Measurements from ENCODE around the gene NRXN3.

Gene NRXN3

DNA sequence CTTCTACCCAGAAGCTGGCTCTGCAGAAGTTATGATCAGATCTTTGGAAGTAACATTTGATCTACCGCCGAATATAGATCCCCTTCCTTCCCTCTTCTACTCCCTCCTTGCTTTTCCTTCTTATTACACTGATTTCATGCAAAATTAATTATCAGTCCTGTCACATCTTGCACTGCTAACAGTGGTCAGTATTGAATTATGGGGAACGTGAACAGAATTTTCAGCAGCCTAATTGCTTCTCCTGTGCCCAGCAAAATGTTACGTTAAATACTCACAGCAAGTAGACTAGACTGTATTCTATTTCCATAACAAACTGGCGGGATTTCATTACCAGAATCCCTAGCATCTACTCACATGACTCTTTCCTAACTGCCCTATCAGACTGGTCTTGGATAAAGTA, 1444.3 kb downstream of the NRXN3 start:
- no peak for DNase-seq

DNA sequence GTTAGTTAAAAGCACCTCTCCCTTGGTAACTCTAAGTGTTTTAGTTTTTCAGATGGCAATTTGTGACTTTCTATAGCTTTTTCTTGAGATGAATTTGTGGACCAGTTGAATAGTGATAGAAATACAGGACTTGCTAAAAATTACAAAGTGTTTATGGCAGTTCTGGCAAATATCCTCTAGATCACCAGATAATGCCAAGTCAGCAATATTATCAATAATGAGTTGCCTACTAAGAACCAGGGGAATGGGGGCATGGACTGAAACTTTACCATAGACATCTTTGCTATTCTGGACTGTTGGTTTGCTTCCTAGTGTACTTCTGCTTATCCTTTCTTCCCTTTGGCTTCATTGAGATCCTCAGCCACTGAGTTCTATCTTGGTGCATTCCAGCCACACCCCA, 1456.9 kb downstream of the NRXN3 start:
- DNase-seq = no peak

DNA sequence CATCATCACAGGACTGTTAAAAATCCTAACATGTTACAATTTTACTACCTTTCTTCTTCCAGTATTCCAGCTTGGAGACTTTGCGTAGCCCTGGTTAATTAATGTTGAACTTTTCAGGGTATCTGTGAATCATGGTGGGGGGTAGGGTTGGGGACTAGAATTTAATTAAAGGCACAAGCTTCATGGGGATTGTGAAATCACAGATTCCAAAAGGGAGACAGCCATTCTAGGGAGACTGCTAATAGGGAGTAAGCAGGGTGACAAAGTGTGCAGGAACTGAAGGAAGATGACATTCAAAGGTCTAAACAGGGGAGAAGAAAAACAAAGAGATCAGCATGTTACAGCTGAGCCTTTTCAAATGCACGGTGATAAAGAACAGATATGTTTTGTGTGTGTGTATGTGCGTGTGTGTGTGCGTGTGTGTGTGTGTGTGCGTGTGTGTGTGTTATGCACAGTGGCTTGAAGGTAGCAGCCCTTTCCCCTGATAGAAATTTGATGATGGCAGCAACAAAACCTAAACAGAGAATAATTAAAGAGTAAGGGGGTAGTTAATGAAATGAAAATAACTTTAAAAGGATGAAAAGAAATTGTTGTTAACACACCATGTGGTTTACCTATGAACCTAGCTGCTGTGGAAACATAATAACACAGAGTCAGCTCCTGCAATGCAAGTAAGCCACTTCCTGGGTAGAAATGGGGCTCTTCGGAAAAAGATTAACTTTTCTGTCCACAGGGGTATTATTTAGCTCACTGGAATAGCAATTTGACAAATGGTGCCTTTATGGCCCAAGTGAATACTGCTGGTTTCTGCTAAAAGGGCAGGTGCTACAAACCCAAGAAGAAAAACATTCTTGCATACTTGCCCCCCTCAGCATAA, 1459.5 kb downstream of the NRXN3 start:
- no peak for DNase-seq

DNA sequence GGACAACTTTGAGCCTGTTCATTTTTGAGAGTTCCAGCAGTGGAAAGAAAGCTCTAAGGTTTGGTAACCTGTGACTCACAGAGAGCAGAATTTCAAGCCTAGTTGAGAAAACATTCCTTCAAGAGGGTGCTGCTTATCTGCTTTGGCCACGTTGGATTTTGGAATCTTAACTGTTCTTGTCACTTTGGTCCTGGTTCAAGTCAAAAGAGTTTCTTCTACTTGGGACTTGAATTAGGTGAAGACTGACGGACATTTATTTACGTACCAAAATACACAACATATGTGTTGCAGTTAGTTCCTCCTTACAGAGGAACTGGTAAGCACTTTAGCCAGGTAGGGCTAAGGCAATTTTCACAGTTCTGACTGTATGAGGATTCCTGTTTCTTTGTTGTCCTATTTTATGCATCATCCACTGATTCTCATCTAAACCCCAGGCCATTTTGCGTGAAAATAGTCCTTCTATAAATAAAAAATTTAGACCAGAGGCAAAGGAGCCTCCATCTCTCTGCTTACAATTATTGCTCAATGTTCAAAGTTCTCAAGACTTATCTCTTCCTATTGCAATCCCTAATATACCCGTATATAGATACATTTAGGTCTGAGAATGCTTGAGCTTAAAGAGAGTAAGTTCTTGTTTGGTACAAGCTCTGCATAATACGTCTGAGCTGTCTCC, 1460.3 kb downstream of the NRXN3 start:
- DNase-seq = no peak

DNA sequence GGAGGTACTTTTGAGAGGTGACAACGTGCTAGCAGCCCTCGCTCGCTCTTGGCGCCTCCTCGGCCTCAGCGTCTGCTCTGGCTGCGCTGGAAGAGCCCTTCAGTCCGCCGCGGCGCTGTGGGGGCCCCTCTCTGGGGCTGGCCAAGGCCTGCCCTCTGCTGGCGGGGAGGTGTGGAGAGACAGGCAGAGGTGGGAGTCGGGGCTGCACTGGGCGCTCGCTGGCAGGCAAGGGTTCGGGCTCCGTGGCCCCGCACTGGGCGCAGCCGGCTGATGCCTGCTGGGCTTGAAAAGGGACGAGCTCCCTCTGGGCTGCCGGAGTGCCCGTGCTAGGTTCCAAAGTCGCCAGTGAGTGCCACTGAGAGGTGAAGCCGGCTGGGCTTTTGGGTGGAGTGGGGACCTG, 1461.1 kb downstream of the NRXN3 start:
- no peak for DNase-seq

DNA sequence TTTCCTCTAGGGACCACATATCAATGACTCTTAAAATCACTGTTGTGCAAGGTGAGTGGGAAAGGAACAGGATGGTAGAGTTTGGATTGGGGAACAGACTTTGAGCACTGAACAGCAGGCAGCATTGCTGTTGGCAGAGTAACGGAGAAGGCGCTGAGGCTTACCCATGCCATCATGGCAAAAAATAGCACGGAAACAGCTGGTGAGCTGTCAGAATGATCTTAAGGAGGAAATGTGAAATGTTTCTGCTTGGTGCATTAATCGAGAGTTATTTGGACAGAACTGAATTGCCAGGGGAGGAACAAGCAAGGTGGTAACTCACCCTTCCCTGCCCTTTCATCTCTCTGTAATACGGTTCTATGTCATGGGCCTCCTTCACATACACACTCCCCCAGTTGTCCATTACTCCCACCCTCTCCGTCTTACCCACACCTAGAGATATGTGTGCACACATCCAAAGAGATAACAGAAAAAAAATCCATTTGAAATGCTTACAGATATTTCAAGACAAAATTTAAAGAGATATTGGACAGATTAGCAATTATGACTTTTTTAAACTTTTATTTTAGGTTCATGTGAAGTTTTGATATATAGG, 1468.6 kb downstream of the NRXN3 start:
- no peak for DNase-seq

DNA sequence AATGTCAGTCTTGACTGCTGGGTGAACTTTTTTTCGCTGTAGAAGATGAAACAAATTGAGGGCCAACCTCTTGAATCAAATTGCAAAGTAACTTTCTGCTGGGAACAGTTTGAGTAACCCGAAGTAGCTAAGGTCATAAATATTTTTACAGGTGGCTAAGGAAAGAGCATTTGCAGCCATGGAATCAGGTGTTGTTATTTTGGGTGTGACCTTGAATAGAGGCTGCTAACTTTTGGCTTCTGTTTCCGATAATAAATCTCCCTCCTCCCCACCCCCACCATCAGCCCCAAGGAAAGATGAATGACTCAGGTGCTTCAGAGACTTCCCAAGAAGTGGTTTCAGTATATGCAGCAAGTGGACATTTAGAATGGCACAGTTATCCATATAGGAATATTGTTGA, 1469.4 kb downstream of the NRXN3 start:
- no peak for DNase-seq

DNA sequence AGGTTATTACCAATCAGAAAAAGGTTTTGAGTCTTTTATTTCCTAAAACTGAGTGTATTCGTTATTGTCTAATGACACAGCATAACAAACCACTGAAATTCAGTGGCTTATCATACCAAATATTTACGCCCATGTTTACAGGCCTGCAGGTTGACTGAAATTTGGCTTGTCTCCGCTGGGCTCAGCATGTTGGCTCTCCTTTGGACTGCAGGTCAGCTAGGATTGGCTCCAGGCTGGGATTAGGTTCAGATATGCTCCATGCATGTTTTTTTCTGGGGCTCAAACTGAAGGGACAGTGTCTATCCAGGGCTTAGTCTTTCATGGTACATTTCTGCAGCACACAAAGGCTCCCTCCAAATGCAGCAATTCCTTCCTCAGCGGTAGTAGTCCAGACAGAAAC, 1471.2 kb downstream of the NRXN3 start:
- no peak for DNase-seq

DNA sequence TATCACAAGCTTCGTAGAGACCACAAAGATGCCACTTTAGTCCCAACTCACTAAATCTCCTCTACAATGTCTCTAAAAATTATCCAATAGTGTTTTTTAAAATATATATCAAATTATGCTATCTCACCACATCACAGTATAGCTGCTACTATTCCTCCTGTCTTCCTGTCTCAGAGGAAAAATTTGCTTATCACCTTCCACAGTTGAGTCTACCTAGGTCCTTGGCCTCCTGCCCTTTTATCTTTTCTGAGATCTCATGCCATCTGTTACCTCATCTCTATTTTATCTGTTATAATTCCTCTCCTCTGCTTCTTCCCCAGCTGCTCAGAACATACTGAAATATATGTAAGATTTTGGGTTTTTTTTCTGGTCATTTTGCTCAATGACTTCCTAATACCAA, 1473.0 kb downstream of the NRXN3 start:
- DNase-seq = no peak

DNA sequence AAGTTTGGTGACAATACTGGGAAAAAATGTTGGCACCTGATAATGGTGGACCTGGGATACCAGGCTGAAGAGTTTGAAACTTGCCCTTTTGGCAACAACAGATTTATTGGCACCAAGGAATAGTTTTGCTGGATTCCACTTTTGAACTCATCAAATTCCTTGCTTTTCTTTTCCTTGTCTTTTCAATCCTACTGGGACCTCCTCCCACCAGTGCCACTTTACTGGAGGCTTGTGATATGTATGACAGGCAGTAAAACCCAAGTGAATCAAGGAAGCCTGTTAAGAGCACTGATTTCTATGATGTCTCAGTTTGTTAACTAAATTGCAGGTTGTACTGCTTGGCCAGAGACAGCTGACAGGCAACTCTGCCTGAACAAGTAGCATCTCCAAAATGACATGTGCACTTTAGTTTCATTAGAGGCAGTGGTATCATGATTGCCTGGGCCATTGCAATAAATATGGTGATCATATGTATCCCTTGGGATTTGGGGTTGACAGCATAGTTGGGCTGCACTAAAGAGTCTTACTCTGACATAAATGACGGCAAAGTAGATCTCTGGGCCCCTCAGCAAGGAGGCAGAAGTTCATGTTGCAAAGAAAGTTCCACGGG, 1475.7 kb downstream of the NRXN3 start:
- no peak for DNase-seq

DNA sequence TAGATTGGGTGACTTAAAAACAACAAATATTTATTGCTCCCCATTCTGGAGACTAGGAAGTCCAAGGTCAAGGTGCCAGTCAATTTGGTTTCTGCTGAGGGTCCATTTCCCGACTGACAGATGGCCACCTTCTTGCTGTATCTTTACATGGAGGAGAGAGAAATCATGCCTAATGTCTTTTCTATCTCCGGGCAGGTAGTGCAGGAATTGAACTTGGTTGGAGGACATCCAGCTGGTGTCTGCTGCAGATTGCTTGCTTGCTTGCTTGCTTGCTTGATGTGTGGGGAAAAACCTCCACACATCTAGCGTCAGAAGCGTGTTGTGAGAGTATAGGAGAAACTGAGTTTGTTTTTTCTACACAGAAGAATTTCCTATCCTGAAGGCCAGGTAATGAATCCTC, 1479.7 kb downstream of the NRXN3 start:
- DNase-seq = no peak

DNA sequence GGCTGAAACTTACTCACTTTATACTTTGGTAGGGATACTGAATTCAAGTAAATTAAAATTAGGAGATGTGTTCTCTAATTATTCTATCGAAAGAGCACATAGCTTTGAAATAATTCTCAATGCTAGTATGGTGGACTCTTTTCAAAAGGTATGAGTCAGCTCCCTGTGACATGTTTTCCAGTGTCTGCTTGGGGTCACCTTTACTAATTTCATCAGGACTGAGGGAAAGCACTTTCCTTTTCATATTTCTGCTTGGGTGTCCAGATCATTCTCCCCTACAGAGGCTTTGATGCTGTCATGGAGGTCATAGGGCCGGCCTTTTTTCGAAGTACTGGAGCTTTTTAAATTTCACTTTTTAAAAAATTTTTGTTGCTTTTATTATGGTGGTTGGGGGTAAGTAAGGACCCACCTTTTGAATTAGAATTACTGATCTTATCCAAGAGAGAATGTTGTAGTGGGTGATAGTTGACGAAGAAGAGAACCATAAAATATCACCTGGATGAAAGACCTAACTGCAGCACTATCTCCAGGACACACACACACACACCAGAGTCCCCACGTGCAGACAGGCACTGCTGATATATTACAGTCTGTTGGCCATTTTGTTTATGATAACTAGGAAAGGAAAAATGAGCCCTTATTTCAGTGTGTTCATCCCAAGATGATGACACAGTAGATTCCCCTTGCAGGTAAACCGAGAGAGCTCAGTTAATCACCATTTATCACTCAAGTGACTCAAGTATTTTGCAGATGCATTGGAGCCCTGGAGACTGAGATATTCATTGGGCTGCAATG, 1482.5 kb downstream of the NRXN3 start:
- DNase-seq = no peak

DNA sequence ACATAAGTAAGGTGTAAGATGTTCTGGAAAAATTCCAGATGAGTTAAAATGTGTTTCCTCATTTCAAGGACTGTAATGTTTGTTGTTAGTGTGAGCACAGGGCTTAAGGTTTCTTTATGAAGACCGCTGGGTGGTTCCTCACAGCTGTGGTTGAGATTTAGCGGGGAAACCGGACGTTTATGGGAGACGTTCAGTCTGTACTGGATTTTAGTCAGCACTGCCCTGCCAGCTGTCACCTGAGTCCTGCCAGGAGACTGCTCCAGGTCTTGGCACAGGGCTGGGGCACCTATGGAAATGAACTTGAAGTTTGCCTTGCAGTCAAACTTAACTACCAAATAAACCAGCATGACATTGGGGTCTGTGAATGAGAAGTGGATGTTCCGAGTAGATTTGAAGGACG, 1485.9 kb downstream of the NRXN3 start:
- DNase-seq = no peak

DNA sequence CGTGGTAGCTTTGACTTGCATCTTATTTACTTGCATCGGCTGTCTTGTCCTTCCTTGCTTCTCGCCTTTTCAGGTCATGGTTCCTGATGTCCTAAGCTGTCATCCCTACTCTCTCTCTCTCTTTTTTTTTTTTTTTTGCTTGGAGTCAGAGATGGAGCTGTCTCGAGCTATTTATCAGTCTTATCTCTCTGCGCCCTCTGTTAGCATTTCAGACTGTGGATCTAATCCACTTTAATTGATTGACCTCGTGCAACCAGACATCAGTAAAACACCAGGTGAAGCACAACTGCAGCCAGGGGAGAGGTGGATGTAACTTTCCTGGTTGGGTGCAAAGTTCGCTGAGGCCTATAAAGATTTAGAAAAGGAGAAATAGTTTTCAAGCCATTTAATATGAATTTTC, 1486.3 kb downstream of the NRXN3 start:
- DNase-seq = no peak

DNA sequence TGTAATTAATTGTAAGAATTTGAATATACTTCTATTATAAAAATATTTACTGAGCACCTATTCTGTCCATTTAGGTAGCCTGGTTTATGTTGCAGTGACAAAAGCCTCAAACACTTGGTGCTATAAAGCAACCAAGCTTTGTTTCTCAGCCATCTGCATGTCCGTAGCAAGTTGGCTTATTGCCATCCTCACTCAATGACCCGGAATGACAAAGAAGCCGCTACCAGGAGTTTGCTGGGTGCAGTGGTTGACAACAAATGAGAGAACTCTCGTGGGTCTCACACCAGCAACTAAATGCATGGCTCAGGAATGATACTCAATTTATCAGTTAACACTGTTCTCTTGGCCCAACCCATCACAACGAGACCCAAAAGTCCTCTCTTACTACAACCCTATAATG, 1488.0 kb downstream of the NRXN3 start:
- DNase-seq = no peak

DNA sequence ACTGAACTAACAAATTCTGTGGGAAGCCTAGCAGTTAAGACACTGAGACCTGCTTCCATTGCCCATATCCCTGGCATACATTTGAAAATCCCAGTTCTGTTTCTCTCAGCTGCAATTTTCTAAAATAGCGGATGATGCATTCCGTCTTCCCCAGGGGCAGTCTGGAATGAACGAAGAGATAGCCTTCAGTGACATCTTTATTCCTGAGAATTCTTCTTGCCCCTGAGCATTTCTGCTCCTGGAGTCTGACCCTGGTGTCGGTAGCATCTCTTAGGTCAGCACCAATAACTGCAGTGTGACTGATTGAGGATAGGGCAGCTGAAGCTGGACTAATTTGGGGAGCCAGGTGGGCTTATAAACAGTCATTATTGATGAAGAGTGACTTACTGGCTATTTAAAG, 1488.6 kb downstream of the NRXN3 start:
- DNase-seq = no peak

DNA sequence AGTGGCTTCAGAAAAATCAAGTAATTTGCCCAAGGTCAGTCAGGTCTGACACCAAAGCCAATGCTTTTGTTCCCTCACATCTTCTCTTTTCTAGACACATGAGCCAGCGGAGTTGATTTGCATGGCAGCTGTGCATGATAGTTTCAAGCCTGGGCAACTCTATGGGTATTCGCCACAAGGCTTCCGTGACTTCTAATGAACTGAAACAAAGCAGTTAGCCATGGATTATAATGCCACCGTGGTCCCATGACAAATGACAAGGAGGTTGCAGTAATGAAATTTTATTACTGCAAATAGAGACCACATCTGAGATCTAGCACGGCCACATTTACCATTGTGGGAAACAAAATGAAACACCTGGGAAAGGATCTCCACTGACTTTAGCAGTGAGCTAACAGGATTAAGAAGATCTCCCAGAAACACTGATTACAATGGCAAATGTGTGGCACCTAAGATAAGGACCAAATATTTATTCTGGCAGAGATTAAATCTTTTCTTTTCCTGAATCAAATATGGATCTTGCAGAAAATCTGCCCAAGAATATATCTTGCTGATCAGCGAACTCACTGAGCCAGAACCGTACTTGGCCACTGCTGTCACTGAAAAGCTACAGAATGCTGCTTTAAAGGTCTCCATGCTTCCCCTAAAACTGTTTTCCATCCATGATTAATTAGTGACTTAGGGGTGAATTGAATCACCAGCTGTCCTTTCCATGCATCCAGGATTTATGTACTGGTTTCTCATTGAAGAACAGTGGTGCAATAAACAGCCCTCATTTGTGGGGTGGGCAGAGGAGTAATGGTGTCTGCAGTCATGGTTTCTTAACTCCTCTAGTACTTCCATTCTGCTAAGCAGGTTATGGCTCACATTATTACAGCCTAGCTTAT, 1490.1 kb downstream of the NRXN3 start:
- no peak for DNase-seq

DNA sequence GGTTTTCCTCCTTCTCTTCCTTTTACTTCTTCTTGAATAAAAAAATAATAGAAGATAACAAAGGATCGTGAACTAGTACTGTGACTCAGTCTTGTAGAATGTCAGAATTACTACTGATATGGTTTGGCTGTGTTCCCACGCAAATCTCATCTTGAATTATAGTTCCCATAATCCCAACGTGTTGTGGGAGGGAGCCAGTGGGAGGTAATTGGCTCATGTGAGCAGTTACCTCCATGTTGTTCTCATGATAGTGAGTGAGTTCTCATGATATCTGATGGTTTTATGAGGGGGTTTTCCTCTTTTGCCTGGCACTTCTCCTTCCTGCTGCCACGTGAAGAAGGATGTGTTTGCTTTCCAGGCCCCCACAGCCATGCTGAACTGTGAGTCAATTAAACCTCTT, 1491.6 kb downstream of the NRXN3 start:
- no peak for DNase-seq

DNA sequence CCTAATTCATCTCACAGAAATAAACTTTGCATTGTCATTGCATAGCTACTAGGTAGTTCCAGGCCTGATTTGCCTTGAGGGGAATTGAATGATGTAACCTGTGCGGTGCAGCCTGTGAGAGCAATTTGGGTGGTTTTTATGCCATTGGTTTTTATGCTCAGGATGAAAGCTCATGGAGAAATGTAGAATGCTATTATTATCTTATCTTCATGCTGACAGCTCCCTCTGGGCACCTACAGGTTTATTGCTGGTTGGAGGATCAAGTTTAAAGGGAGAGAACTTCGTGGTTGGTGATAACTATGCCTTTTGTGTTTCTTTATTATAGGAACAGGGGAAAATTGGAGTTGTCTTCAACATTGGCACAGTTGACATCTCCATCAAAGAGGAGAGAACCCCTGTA, 1493.3 kb downstream of the NRXN3 start:
- DNase-seq = no peak

DNA sequence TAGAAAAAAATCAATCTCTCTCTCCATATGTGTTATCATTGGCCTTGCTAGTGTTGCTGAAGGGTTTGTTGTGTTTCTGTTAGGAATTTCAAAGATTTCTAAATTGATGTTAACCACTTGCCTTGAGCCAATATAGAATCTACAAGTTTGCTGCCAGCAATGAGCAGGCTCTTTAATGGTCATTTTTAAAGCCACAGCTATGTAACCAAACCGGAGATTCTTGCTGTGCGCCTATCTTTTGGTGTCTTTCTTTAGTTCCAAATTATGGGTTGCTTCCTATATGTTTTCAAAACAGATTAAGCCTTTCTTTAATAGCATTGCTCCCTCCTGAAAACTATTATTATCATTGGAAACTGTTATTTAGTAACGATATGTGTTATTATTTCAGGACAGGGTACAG, 1495.4 kb downstream of the NRXN3 start:
- no peak for DNase-seq

DNA sequence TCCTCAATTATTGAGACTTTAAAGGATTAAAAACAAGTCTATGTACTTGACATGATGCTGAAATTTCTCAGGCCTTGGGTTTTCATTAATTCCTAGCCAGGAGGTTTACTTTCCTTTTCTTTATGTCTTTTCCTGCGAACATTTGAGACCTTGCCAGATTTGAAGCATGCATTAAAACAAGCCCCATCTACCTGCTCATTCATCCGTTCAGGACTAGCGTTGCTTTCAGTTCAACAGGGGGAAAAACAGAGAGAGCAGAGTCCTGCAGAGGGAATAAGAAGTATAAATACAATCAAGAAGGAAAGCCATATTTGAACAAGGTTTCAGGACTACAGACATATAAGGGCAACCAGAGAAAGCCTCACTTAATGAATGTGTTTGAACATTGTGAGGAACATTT, 1498.8 kb downstream of the NRXN3 start:
- DNase-seq = no peak

DNA sequence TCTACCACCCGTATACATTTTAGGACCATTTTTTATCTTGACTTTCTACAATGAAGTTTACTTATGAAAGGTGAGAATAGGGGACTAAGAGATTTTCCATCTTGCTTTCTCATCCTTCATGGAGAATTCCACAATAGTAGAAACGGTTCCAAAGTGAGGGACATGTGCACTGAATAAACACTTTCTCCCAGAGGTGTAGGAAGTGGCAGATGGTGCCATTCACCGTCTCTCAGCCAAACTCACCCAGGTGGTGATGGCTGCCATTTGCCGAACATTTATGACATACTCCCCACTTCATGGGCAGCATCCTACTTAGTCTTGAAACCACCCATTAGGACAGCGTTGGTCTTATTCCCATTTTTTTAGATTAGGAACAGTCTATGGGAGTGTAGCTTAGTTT, 1500.6 kb downstream of the NRXN3 start:
- DNase-seq = no peak

All from activated CD4-positive, alpha-beta T cell treated with anti-CD3 and anti-CD28 coated beads, Interleukin-2, amount 50 U/mL, for 48 hours (primary cell).